ENCODE results near the gene AP3S1. TPM values are rescaled to one million over a fixed set of nuclear protein-coding genes. Genes with fewer than 3 reads are reported as not detected.

The AP3S1 gene
- total and polyA plus RNA-seq, 5 donors = 70.9 to 82.2 (median 73.5) TPM

DNA sequence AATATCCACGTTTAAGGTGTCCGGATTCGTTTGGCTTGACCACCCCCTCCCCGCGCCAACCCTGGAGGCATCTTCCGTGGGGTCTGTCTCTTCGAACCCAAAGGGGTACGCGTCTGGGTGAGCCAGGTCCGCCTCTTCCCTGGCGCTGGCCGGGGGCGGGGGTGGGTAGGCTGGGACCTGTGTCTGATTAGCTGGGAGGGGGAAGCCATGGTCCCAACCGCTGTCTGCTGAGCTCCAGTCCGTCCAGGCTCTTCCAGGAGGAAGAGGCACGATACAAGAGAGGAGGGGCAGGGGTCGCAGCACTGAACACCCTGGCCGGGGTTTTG, 120.5 kb downstream of the AP3S1 start, which contains the start of gene LVRN:
TSS of gene LVRN (plus strand) at position 237 of the 326 bp plus-strand sequence. CDS start 143 bp downstream, outside the sequence.
- H3K4me3 ChIP-seq (ENCODE audit: low read length) = peak within 1 kb of the TSS; percentile 29
- H3K4me1 ChIP-seq (ENCODE audit: control insufficient read depth, insufficient read depth, low read length) = no peaks in the 10 kb centered on the region
- ATAC-seq (no peak), DNase-seq (peak in 1 of 3 donors; percentile 40)
- H3K27ac ChIP-seq (ENCODE audit: low read length) = no peak within 1 kb of the TSS
- intact Hi-C loops (cut with DNase I) = no loop called here
- 5% methylated on average over 18 of the region's 18 CpGs for whole genome bisulfite sequencing
- no peaks in the 10 kb centered on the region for H3K9me3 ChIP-seq (ENCODE audit: control insufficient read depth, low read length)
- peaks cover 3% of the 10 kb centered on the region for H3K27me3 ChIP-seq (ENCODE audit: control insufficient read depth, insufficient read depth)

DNA sequence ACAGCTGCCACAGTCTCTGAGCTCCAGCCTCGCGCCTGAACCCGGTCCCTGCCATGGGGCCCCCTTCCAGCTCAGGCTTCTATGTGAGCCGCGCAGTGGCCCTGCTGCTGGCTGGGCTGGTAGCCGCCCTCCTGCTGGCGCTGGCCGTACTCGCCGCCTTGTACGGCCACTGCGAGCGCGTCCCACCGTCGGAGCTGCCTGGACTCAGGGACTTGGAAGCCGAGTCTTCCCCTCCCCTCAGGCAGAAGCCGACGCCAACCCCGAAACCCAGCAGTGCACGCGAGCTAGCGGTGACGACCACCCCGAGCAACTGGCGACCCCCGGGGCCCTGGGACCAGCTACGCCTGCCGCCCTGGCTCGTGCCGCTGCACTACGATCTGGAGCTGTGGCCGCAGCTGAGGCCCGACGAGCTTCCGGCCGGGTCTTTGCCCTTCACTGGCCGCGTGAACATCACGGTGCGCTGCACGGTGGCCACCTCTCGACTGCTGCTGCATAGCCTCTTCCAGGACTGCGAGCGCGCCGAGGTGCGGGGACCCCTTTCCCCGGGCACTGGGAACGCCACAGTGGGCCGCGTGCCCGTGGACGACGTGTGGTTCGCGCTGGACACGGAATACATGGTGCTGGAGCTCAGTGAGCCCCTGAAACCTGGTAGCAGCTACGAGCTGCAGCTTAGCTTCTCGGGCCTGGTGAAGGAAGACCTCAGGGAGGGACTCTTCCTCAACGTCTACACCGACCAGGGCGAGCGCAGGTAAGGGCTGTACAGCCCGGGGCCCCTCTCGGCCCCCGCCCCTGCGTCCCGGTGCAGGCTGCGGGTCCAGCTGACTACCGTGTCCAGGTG, 121.0 kb downstream of the AP3S1 start:
- H3K4me1 ChIP-seq (ENCODE audit: control insufficient read depth, insufficient read depth, low read length) = no peaks in the 10 kb centered on the region
- DNase-seq (peak; percentile 44 to 76 (median 69)), ATAC-seq (peak; percentile 81 to 83)
- no peak overlapping the region for H3K27ac ChIP-seq (ENCODE audit: low read length)
- H3K9me3 ChIP-seq (ENCODE audit: control insufficient read depth, low read length) = no peaks in the 10 kb centered on the region
- WGBS = 3% methylated on average over 71 of the region's 71 CpGs
- no peaks in the 10 kb centered on the region for H3K27me3 ChIP-seq (ENCODE audit: control insufficient read depth, insufficient read depth)
- intact Hi-C loops (cut with DNase I) = no loop called here
- H3K4me3 ChIP-seq (ENCODE audit: low read length) = peak overlapping the region; percentile 26

DNA sequence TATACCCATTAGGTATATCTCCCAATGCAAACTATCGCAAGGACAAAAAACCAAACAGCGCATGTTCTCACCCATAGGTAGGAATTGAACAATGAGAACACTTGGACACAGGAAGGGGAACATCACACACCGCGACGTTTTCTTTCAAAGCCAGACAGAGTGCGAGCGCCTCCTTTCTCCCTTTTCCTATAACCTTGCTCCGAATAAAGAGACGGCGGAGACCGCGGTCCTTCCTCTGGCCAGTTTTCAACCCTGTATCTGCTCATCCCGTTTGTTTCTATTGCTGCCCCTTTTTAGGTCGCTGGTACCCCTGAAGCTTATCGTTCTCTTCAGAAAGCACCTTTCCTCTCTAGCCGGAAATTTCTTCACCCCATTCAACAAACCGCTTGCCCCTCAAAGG, 121.8 kb downstream of the AP3S1 start:
- DNase-seq = no peak
- Histone ChIP-seq H3K4me3 (ENCODE audit: low read length) (no peak overlapping the region), H3K27me3 (ENCODE audit: control insufficient read depth, insufficient read depth) (no peaks in the 10 kb centered on the region), H3K27ac (ENCODE audit: low read length) (no peak overlapping the region), H3K9me3 (ENCODE audit: control insufficient read depth, low read length) (no peaks in the 10 kb centered on the region), H3K4me1 (ENCODE audit: control insufficient read depth, insufficient read depth, low read length) (no peaks in the 10 kb centered on the region)
- intact Hi-C loops (cut with DNase I) = no loop called here
- WGBS = 28% methylated on average over 17 of the region's 17 CpGs
- ATAC-seq = no peak

Other genes with a start within 250 kb of the AP3S1 start
- 1 to 10 TPM; 3.2 to 4.3 (median 3.7) TPM for gene TICAM2, start 239.5 kb upstream of the AP3S1 start, total RNA-seq
- gene TICAM2, start 239.5 kb upstream of the AP3S1 start, polyA plus RNA-seq = 1.5 TPM
- 100 to 1,000 TPM in 1 of 4 donors, 10 to 100 TPM in 3; 74.0 to 111 (median 83.2) TPM for gene TMED7, start 215.9 kb upstream of the AP3S1 start, total RNA-seq
- gene TMED7, start 215.9 kb upstream of the AP3S1 start, polyA plus RNA-seq = 38.9 TPM
- 10 to 100 TPM; 12.2 to 29.0 (median 15.8) TPM for gene CDO1, start 25.3 kb upstream of the AP3S1 start, total RNA-seq
- 25.6 TPM for gene CDO1, start 25.3 kb upstream of the AP3S1 start, polyA plus RNA-seq
- 10 to 100 TPM; 25.3 to 31.6 (median 28.8) TPM for gene ATG12, start 370 bp upstream of the AP3S1 start, total RNA-seq
- 22.9 TPM for gene ATG12, start 370 bp upstream of the AP3S1 start, polyA plus RNA-seq
- gene LVRN, start 120.5 kb downstream of the AP3S1 start, total RNA-seq = under 1 TPM; 0.14 to 0.28 (median 0.21) TPM
- gene LVRN, start 120.5 kb downstream of the AP3S1 start, polyA plus RNA-seq = 1.3 TPM
- not detected for gene ARL14EPL, start 190.5 kb downstream of the AP3S1 start, total RNA-seq
- gene ARL14EPL, start 190.5 kb downstream of the AP3S1 start, polyA plus RNA-seq = not detected
- 10 to 100 TPM; 30.3 to 42.5 (median 35.8) TPM for gene COMMD10, start 243.1 kb downstream of the AP3S1 start, total RNA-seq
- gene COMMD10, start 243.1 kb downstream of the AP3S1 start, polyA plus RNA-seq = 36.6 TPM

Data from right cardiac atrium (tissue), 5 donors.